ENCODE measurements around the gene GPR45. TPM values are rescaled to one million over a fixed set of nuclear protein-coding genes. Genes with fewer than 3 reads are reported as not detected.

Gene GPR45
- polyA plus RNA-seq, 1 donor from 2014 or later = 4.1 TPM

- H3K9ac ChIP-seq (ENCODE audit: low read length) = no peak overlapping the region
- TF ChIP-seq REST (IDR thresholded peaks at IDR 0.05; ENCODE audit: borderline replicate concordance) = no peak
- TF ChIP-seq SMC3 (conservative IDR thresholded peaks at IDR 0.05; ENCODE audit: poor library complexity) = no peak
- TF ChIP-seq TAF1 (IDR thresholded peaks at IDR 0.05; ENCODE audit: low read depth) = no peak
- TF ChIP-seq RAD21 (conservative IDR thresholded peaks at IDR 0.05) = no peak
- no peak for TF ChIP-seq POLR2AphosphoS5 (IDR thresholded peaks at IDR 0.05)
- TF ChIP-seq EZH2 (IDR thresholded peaks at IDR 0.05; ENCODE audit: borderline replicate concordance, insufficient read depth, low read length, poor library complexity, severe bottlenecking) = no peak
- TF ChIP-seq EP300 (conservative IDR thresholded peaks at IDR 0.05; ENCODE audit: poor library complexity, severe bottlenecking) = no peak
- TF ChIP-seq CTCF (IDR thresholded peaks at IDR 0.05; ENCODE audit: poor library complexity, severe bottlenecking) = no peak
- TF ChIP-seq MXI1 (conservative IDR thresholded peaks at IDR 0.05; ENCODE audit: poor library complexity, severe bottlenecking) = no peak
- H3K9me2 ChIP-seq (ENCODE audit: insufficient read depth, low read length) = no peaks in the 10 kb centered on the region
- H3K36me3 ChIP-seq (ENCODE audit: insufficient read depth, low read length) = no peaks in the 10 kb centered on the region
- H3K27ac ChIP-seq (ENCODE audit: low read length) = no peak overlapping the region
- H3K4me2 ChIP-seq (ENCODE audit: low read length) = no peak overlapping the region
- H3F3A ChIP-seq (ENCODE audit: insufficient read depth, low read length, poor library complexity, severe bottlenecking) = no peaks in the 10 kb centered on the region
- H3K79me2 ChIP-seq (replicated peaks; ENCODE audit: insufficient read depth, low read length) = no peaks in the 10 kb centered on the region
- no peaks in the 10 kb centered on the region for H4K20me1 ChIP-seq (ENCODE audit: insufficient read depth)
- no peak overlapping the region for H3K4me3 ChIP-seq (ENCODE audit: low read length)
- H3K9me3 ChIP-seq (ENCODE audit: low read length) = no peaks in the 10 kb centered on the region
- no peak overlapping the region for H2AFZ ChIP-seq (ENCODE audit: low read depth, low read length)
- no peaks in the 10 kb centered on the region for H3K27me3 ChIP-seq (ENCODE audit: insufficient read depth, low read depth, low read length)
Observed at GRCh38 chr2:105236060-105236424, 5.5 kb upstream of the GPR45 start.

- Histone ChIP-seq H3K9ac (ENCODE audit: low read length) (no peak overlapping the region), H2AFZ (ENCODE audit: low read depth, low read length) (no peak overlapping the region), H3K9me2 (ENCODE audit: insufficient read depth, low read length) (no peaks in the 10 kb centered on the region), H3K4me2 (ENCODE audit: low read length) (no peak overlapping the region), H3K27ac (ENCODE audit: low read length) (no peak overlapping the region), H3K9me3 (ENCODE audit: low read length) (no peaks in the 10 kb centered on the region), H3K36me3 (ENCODE audit: insufficient read depth, low read length) (peaks cover 6% of the 10 kb centered on the region), H4K20me1 (ENCODE audit: insufficient read depth) (no peaks in the 10 kb centered on the region), H3K27me3 (ENCODE audit: insufficient read depth, low read depth, low read length) (no peaks in the 10 kb centered on the region), H3F3A (ENCODE audit: insufficient read depth, low read length, poor library complexity, severe bottlenecking) (no peaks in the 10 kb centered on the region), H3K79me2 (replicated peaks; ENCODE audit: insufficient read depth, low read length) (no peaks in the 10 kb centered on the region), H3K4me3 (ENCODE audit: low read length) (no peak overlapping the region)
- TF ChIP-seq POLR2AphosphoS5 (IDR thresholded peaks at IDR 0.05) (no peak), EZH2 (IDR thresholded peaks at IDR 0.05; ENCODE audit: borderline replicate concordance, insufficient read depth, low read length, poor library complexity, severe bottlenecking) (no peak), CTCF (IDR thresholded peaks at IDR 0.05; ENCODE audit: poor library complexity, severe bottlenecking) (no peak), EP300 (conservative IDR thresholded peaks at IDR 0.05; ENCODE audit: poor library complexity, severe bottlenecking) (no peak), MXI1 (conservative IDR thresholded peaks at IDR 0.05; ENCODE audit: poor library complexity, severe bottlenecking) (no peak), TAF1 (IDR thresholded peaks at IDR 0.05; ENCODE audit: low read depth) (no peak), SMC3 (conservative IDR thresholded peaks at IDR 0.05; ENCODE audit: poor library complexity) (no peak)
Observed at GRCh38 chr2:105237045-105237765, 4.3 kb upstream of the GPR45 start.
